H9 (cell line): ENCODE results near the gene SPAG4. TPM values are rescaled to one million over a fixed set of nuclear protein-coding genes. Genes with fewer than 3 reads are reported as not detected.

ENCODE experiments used
- DNase-seq: peaks from one replicate; pipeline ENCODE4 v3.0.0-alpha.2; 2017
- H2AFZ ChIP-seq: one replicate; pipeline ENCODE4 v1.6.1; 2013; ENCODE audit warnings: mild to moderate bottlenecking, low read length, control low read depth, moderate library complexity
- H2AK5ac ChIP-seq: 2 replicates; pipeline ENCODE4 v1.6.1; 2013; ENCODE audit warnings: low read length, control low read depth, mixed read lengths; ENCODE audit not compliant: insufficient read length
- H2BK120ac ChIP-seq: one replicate; pipeline ENCODE4 v1.6.1; 2013; ENCODE audit warnings: low read depth, mild to moderate bottlenecking, low read length, control low read depth, inconsistent platforms; ENCODE audit not compliant: poor library complexity, severe bottlenecking
- H2BK12ac ChIP-seq: 2 replicates; pipeline ENCODE4 v1.6.1; 2013; ENCODE audit warnings: low read length, control low read depth, mixed read lengths, low read depth; ENCODE audit not compliant: insufficient read length
- H2BK15ac ChIP-seq: 2 replicates; pipeline ENCODE4 v1.6.1; 2013; ENCODE audit warnings: low read depth, low read length, control low read depth
- H2BK20ac ChIP-seq: one replicate; pipeline ENCODE4 v1.6.1; 2013; ENCODE audit warnings: low read depth, mild to moderate bottlenecking, low read length, control low read depth, inconsistent platforms; ENCODE audit not compliant: poor library complexity, severe bottlenecking
- H2BK5ac ChIP-seq: 2 replicates; pipeline ENCODE4 v1.6.1; 2013; ENCODE audit warnings: low read length, control low read depth, mixed read lengths; ENCODE audit not compliant: insufficient read length
- H3K14ac ChIP-seq: 2 replicates; pipeline ENCODE4 v1.6.1; 2013; ENCODE audit warnings: low read length, control low read depth; ENCODE audit not compliant: insufficient read depth
- H3K18ac ChIP-seq: 2 replicates; pipeline ENCODE4 v1.6.1; 2013; ENCODE audit warnings: low read depth, mild to moderate bottlenecking, mixed read lengths, low read length, control low read depth; ENCODE audit not compliant: insufficient read length
- H3K23ac ChIP-seq: 2 replicates; pipeline ENCODE4 v1.6.1; 2013; ENCODE audit warnings: low read length, control low read depth, mixed read lengths, low read depth; ENCODE audit not compliant: insufficient read length
- H3K23me2 ChIP-seq: 2 replicates; pipeline ENCODE4 v1.6.1; 2013; ENCODE audit warnings: low read depth, mild to moderate bottlenecking, mixed read lengths, low read length, control low read depth; ENCODE audit not compliant: insufficient read length, poor library complexity, severe bottlenecking
- H3K27ac ChIP-seq: 2 replicates; pipeline ENCODE4 v1.5.1; 2013; ENCODE audit warnings: low read length, control low read depth, mixed read lengths, low read depth; ENCODE audit not compliant: insufficient read length
- H3K27me3 ChIP-seq: 2 replicates; pipeline ENCODE4 v1.6.1; 2013; ENCODE audit warnings: low read length, control low read depth, inconsistent platforms; ENCODE audit not compliant: insufficient read depth
- H3K4ac ChIP-seq: 2 replicates; pipeline ENCODE4 v1.6.1; 2013; ENCODE audit warnings: low read depth, mild to moderate bottlenecking, control low read depth, inconsistent platforms, low read length, moderate library complexity
- H3K4me1 ChIP-seq: 2 replicates; pipeline ENCODE4 v1.6.1; 2013; ENCODE audit warnings: low read length, control low read depth, inconsistent platforms; ENCODE audit not compliant: insufficient read depth
- H3K4me2 ChIP-seq: 2 replicates; pipeline ENCODE4 v1.6.1; 2013; ENCODE audit warnings: low read length, control low read depth, mixed read lengths; ENCODE audit not compliant: insufficient read length, insufficient read depth
- H3K56ac ChIP-seq: 2 replicates; pipeline ENCODE4 v1.6.1; 2013; ENCODE audit warnings: low read depth, mild to moderate bottlenecking, mixed read lengths, low read length, control low read depth; ENCODE audit not compliant: insufficient read length
- H3K79me1 ChIP-seq: 2 replicates; pipeline ENCODE4 v1.6.1; 2013; ENCODE audit warnings: low read depth, mild to moderate bottlenecking, moderate library complexity, low read length, control low read depth, inconsistent platforms; ENCODE audit not compliant: insufficient read depth, poor library complexity, severe bottlenecking
- H3K79me2 ChIP-seq: 2 replicates; pipeline ENCODE4 v1.6.1; 2013; ENCODE audit warnings: low read length, control low read depth, inconsistent platforms; ENCODE audit not compliant: insufficient read depth
- H3K9ac ChIP-seq: 2 replicates; pipeline ENCODE4 v1.6.1; 2013; ENCODE audit warnings: low read length, control low read depth, mixed read lengths; ENCODE audit not compliant: insufficient read length; ENCODE audit errors: extremely low read depth
- H3K9me3 ChIP-seq: one replicate; pipeline ENCODE4 v1.6.1; 2013; ENCODE audit warnings: low read depth, low read length, inconsistent platforms; ENCODE audit not compliant: control insufficient read depth
- H3T11ph ChIP-seq: one replicate; pipeline ENCODE4 v1.6.1; 2013; ENCODE audit warnings: mild to moderate bottlenecking, low read length, control low read depth, inconsistent platforms
- H4K20me1 ChIP-seq: one replicate; pipeline ENCODE4 v1.6.1; 2013; ENCODE audit not compliant: control insufficient read depth, insufficient read length, insufficient read depth
- H4K5ac ChIP-seq: 2 replicates; pipeline ENCODE4 v1.6.1; 2013; ENCODE audit warnings: low read depth, mild to moderate bottlenecking, mixed read lengths, low read length, control low read depth; ENCODE audit not compliant: insufficient read length
- H4K8ac ChIP-seq: replicated peaks from 2 replicates; pipeline ENCODE4 v1.6.1; 2013; ENCODE audit warnings: low read length, control low read depth, mixed read lengths, low read depth; ENCODE audit not compliant: insufficient read length
- H4K91ac ChIP-seq: 2 replicates; pipeline ENCODE4 v1.6.1; 2013; ENCODE audit warnings: low read depth, mild to moderate bottlenecking, moderate library complexity, mixed read lengths, low read length, control low read depth; ENCODE audit not compliant: insufficient read length
- H3K27ac Mint-ChIP-seq, 3 experiments: 2 replicates in 2 of 3; 3 replicates in 1 of 3; pipeline ENCODE4 v1.8.0; 2020 to 2021; ENCODE audit warnings: mixed read lengths in 3 of 3, mild to moderate bottlenecking in 1 of 3, moderate library complexity in 1 of 3
- H3K27me3 Mint-ChIP-seq: 2 replicates; pipeline ENCODE4 v1.8.0; 2021; ENCODE audit warnings: low read depth, mild to moderate bottlenecking, moderate library complexity, mixed read lengths
- H3K36me3 Mint-ChIP-seq, 3 experiments: 2 replicates in 2 of 3; 3 replicates in 1 of 3; pipeline ENCODE4 v1.8.0; 2020 to 2021; ENCODE audit warnings: low read depth in 3 of 3, mixed read lengths in 3 of 3; ENCODE audit not compliant: insufficient read depth in 1 of 3
- H3K4me1 Mint-ChIP-seq, 2 experiments: 2 replicates each; pipeline ENCODE4 v1.8.0; 2020; ENCODE audit warnings: mixed read lengths in 2 of 2
- H3K4me3 Mint-ChIP-seq, 2 experiments: 2 replicates in 1 of 2; 3 replicates in 1 of 2; pipeline ENCODE4 v1.8.0; 2020 to 2021; ENCODE audit warnings: mild to moderate bottlenecking in 2 of 2, mixed read lengths in 2 of 2, moderate library complexity in 1 of 2
- H3K9me3 Mint-ChIP-seq, 2 experiments: 2 replicates in 1 of 2; 3 replicates in 1 of 2; pipeline ENCODE4 v1.8.0; 2020; ENCODE audit warnings: mild to moderate bottlenecking in 2 of 2, mixed read lengths in 2 of 2, moderate library complexity in 1 of 2
- WGBS: extraction: QIAGEN DNeasy Blood & Tissue Kit; methylation state at CpG from one replicate; pipeline ENCODE4 v1.1.7; 2013; ENCODE audit warnings: missing lambda C conversion rate, low lambda C conversion rate, mixed read lengths; ENCODE audit not compliant: insufficient read length; ENCODE audit errors: extremely low coverage; 5-methylcytosine and 5-hydroxymethylcytosine counted together
- total RNA-seq: library from RNA; stranded (reverse); gene quantifications from 2 replicates; pipeline ENCODE4 v1.2.1, GENCODE V29; 2021
- TF ChIP-seq, protein P1 (sequence below): fragments of 200-600 bp; sonication (generic); conservative IDR thresholded peaks from 3 replicates; pipeline ENCODE4 v1.8.0; 2021; ENCODE audit warnings: antibody characterized with exemption, mild to moderate bottlenecking

Gene SPAG4
- total RNA-seq, 1 experiment from 2014 or later: 4.9 TPM

DNA sequence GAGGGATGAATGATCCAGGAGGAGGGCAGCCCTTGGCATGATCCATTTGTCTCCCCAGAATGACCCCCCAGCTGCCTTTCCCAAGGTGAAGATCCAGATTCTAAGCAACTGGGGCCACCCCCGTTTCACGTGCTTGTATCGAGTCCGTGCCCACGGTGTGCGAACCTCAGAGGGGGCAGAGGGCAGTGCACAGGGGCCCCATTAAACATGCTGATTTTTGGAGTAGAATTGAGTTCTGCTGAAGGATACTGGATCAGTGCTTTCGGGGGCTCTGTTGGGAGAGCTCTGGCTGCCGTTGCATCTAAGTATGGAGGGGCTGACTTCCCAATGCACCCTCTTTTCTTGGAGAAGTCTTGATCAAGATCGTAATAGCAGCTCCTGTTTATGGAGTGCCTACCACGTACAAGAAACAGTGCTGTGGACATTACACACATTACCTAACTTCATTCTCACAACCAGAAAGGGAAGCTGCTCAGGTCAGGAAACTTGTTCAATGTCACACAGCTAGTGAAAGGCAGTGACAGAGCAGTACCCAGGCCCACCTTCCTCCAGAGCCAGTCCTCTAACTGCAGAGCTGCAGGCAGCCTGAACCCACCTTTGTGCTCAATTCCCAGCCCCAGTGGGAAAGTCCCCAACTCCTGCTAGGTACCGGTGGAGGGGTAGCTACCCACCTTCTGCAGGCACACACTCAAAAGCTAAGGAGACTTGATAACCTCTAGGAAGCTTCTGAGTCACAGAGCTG lies 5.4 kb downstream of the SPAG4 start:
- Histone ChIP-seq H4K5ac (no peak overlapping the region), H3K18ac (no peak overlapping the region), H2AFZ (no peak overlapping the region), H3K56ac (no peak overlapping the region), H4K8ac (no peak overlapping the region), H3K79me2 (no peaks in the 10 kb centered on the region), H3K4ac (no peak overlapping the region), H3K4me1 (no peaks in the 10 kb centered on the region), H2BK15ac (no peak overlapping the region), H2BK12ac (no peak overlapping the region), H3K23me2 (peaks cover 15% of the 10 kb centered on the region), H2AK5ac (no peak overlapping the region), H3K23ac (no peak overlapping the region), H2BK120ac (no peak overlapping the region), H3K27ac (no peak overlapping the region), H3K27me3 (no peaks in the 10 kb centered on the region), H3K9ac (no peak overlapping the region), H4K91ac (no peak overlapping the region), H3K9me3 (no peaks in the 10 kb centered on the region), H2BK5ac (no peak overlapping the region), H2BK20ac (no peak overlapping the region), H3K4me2 (no peak overlapping the region), H3K14ac (no peak overlapping the region; the same call in 1 of the 2 replicates), H3T11ph (no peak overlapping the region), H3K79me1 (no peaks in the 10 kb centered on the region), H4K20me1 (no peaks in the 10 kb centered on the region)
- Mint-ChIP-seq H3K36me3 (peaks cover 9 to 11% (median 11%) of the 10 kb centered on the region in 3 experiments; a peak in 6 of 7 replicates), H3K4me3 (no peak overlapping the region), H3K9me3 (no peaks in the 10 kb centered on the region; a peak in 1 of 5 replicates), H3K27me3 (peaks cover 8% of the 10 kb centered on the region), H3K27ac (peak overlapping the region in 1 of 3 experiments; percentile 50; a peak in 1 of 7 replicates), H3K4me1 (peaks cover 21 to 25% of the 10 kb centered on the region in 2 experiments)
- WGBS: no CpG with 5 or more reads among the region's 11 CpGs
- TF ChIP-seq, protein P1, sequence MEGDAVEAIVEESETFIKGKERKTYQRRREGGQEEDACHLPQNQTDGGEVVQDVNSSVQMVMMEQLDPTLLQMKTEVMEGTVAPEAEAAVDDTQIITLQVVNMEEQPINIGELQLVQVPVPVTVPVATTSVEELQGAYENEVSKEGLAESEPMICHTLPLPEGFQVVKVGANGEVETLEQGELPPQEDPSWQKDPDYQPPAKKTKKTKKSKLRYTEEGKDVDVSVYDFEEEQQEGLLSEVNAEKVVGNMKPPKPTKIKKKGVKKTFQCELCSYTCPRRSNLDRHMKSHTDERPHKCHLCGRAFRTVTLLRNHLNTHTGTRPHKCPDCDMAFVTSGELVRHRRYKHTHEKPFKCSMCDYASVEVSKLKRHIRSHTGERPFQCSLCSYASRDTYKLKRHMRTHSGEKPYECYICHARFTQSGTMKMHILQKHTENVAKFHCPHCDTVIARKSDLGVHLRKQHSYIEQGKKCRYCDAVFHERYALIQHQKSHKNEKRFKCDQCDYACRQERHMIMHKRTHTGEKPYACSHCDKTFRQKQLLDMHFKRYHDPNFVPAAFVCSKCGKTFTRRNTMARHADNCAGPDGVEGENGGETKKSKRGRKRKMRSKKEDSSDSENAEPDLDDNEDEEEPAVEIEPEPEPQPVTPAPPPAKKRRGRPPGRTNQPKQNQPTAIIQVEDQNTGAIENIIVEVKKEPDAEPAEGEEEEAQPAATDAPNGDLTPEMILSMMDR: no peak
- DNase-seq: no peak
